Activated CD4-positive, alpha-beta T cell treated with anti-CD3 and anti-CD28 coated beads for 36 hours (primary cell): ENCODE data around the gene GGNBP2. TPM values are rescaled to one million over a fixed set of nuclear protein-coding genes. Genes with fewer than 3 reads are reported as not detected.
"Not testable (repeated sequence)": the region's sequence is repeated elsewhere in the genome, so short reads cannot be mapped to it uniquely, and the experiment has no call there.

ENCODE experiments used
- ATAC-seq: fragments of 200-7000 bp; cut with Tn5 transposase; one replicate; pipeline ENCODE4 v1.10.0; 2021; ENCODE audit warnings: mild to moderate bottlenecking, moderate library complexity
- CTCF ChIA-PET: fragments of 350-600 bp; sonication (Branson Sonifier 250); formaldehyde crosslinking; loops from one replicate; lab custom pipeline; 2021; ENCODE audit warnings: antibody characterized with exemption; lab: Charles Lee
- POLR2A ChIA-PET: fragments of 350-600 bp; sonication (Branson Sonifier 250); formaldehyde crosslinking; loops from one replicate; lab custom pipeline; 2021; ENCODE audit warnings: antibody characterized with exemption, inconsistent platforms; lab: Charles Lee
- DNase-seq: peaks from one replicate; pipeline ENCODE4 v3.0.0-alpha.2; 2020
- H3K27ac Mint-ChIP-seq: one replicate; pipeline ENCODE4 v1.8.0; 2021; ENCODE audit warnings: mixed read lengths
- H3K27me3 Mint-ChIP-seq: one replicate; pipeline ENCODE4 v1.8.0; 2021; ENCODE audit warnings: mixed read lengths
- H3K36me3 Mint-ChIP-seq: one replicate; pipeline ENCODE4 v1.8.0; 2021; ENCODE audit warnings: low read depth, mixed read lengths
- H3K4me1 Mint-ChIP-seq: one replicate; pipeline ENCODE4 v1.8.0; 2021; ENCODE audit warnings: mixed read lengths
- H3K4me3 Mint-ChIP-seq: one replicate; pipeline ENCODE4 v1.8.0; 2021; ENCODE audit warnings: mild to moderate bottlenecking, moderate library complexity, mixed read lengths
- H3K9me3 Mint-ChIP-seq: one replicate; pipeline ENCODE4 v1.8.0; 2021; ENCODE audit warnings: low read depth, mixed read lengths
- intact Hi-C, 2 experiments: fragments of 100-400 bp; cut with DNase I in 1 of 2; cut with micrococcal nuclease in 1 of 2; formaldehyde crosslinking; loops; one replicate each; pipeline versions ENCODE4 v1.14.2 to v1.15.1; 2022 to 2024; cut with DNase I, micrococcal nuclease
- total RNA-seq, 2 experiments: library from RNA; stranded (reverse); gene quantifications; one replicate each; pipeline ENCODE4 v1.2.3, GENCODE V29; 2021

Gene GGNBP2
- total RNA-seq, 2 experiments from 2014 or later: 75.2 to 81.4 TPM

- POLR2A ChIA-PET: interaction anchor here (0.6 to 1.9 kb wide), 8 partner anchors 9 to 192 kb away, joined by 3 to 11 read pairs (median 4); partner anchors contain the start of genes MYO19 and PIGW
- CTCF ChIA-PET: interaction anchor here (0.6 to 3.9 kb wide), 15 partner anchors 9 to 793 kb away, joined by 3 to 41 read pairs (median 5); partner anchors contain the start of genes DHRS11, GGNBP2, MYO19 and PIGW
- intact Hi-C loops: loop anchor here in 1 of 2 experiments (1.0 to 5.0 kb wide), 9 partner anchors 10 to 1006 kb away; partner anchors contain the start of genes AATF, DHRS11, SYNRG and ZNHIT3
- H3K27me3 Mint-ChIP-seq: no peaks in the 10 kb centered on the region
- H3K27ac Mint-ChIP-seq: peak within 1 kb of the TSS; percentile 92
- H3K4me1 Mint-ChIP-seq: peaks cover 33% of the 10 kb centered on the region
- peak; percentile 86 for ATAC-seq
- no peaks in the 10 kb centered on the region for H3K9me3 Mint-ChIP-seq
- peak within 1 kb of the TSS; percentile 89 for H3K4me3 Mint-ChIP-seq
- peaks cover 19% of the 10 kb centered on the region for H3K36me3 Mint-ChIP-seq
- DNase-seq: peak; percentile 93
Observed at GRCh38 chr17:36601303-36602029, 56.7 kb downstream of the GGNBP2 start, which contains the start of gene MRM1. MRM1 (plus strand) TSS chr17:36601583; CDS start chr17:36601811, 228 bp downstream.

- H3K9me3 Mint-ChIP-seq: no peaks in the 10 kb centered on the region
- H3K27me3 Mint-ChIP-seq: no peaks in the 10 kb centered on the region
- intact Hi-C loops: loop anchor here in 1 of 2 experiments (5.0 kb wide), 1 partner anchor 1005 kb away; the partner anchor contains the start of gene SYNRG
- peak; percentile 26 for DNase-seq
- peaks cover 19% of the 10 kb centered on the region for H3K36me3 Mint-ChIP-seq
- peak; percentile 2 for ATAC-seq
- H3K4me3 Mint-ChIP-seq: peak overlapping the region; percentile 89
- ChIA-PET POLR2A (interaction anchor here (0.6 to 1.9 kb wide), 9 partner anchors 9 to 192 kb away, joined by 3 to 11 read pairs (median 3); partner anchors contain the start of genes MYO19 and PIGW), CTCF (interaction anchor here (0.6 to 3.9 kb wide), 27 partner anchors 9 to 1513 kb away, joined by 3 to 41 read pairs (median 4); partner anchors contain the start of genes DHRS11, GGNBP2, MYO19 and PIGW)
- H3K4me1 Mint-ChIP-seq: peaks cover 33% of the 10 kb centered on the region
- peak overlapping the region; percentile 92 for H3K27ac Mint-ChIP-seq
Observed at GRCh38 chr17:36602030-36602748, 57.5 kb downstream of the GGNBP2 start.

GRCh38 chr17:36602924-36603384 lies 58.2 kb downstream of the GGNBP2 start:
- ChIA-PET POLR2A (interaction anchor here (0.9 to 1.0 kb wide), 2 partner anchors 59 to 68 kb away, joined by 3 read pairs; partner anchors contain the start of genes MYO19 and PIGW), CTCF (interaction anchor here (0.6 to 3.9 kb wide), 25 partner anchors 8 to 771 kb away, joined by 3 to 41 read pairs (median 5); partner anchors contain the start of genes DHRS11, GGNBP2, MYO19 and PIGW)
- intact Hi-C loops: loop anchor here in 1 of 2 experiments (1.0 to 5.0 kb wide), 4 partner anchors 103 to 1004 kb away; partner anchors contain the start of gene SYNRG
- peaks cover 38% of the 10 kb centered on the region for H3K4me1 Mint-ChIP-seq
- no peaks in the 10 kb centered on the region for H3K27me3 Mint-ChIP-seq
- H3K9me3 Mint-ChIP-seq: no peaks in the 10 kb centered on the region
- peaks cover 23% of the 10 kb centered on the region for H3K36me3 Mint-ChIP-seq
- H3K4me3 Mint-ChIP-seq: peak overlapping the region; percentile 89
- ATAC-seq (peak; percentile 41), DNase-seq (peak; percentile 84)
- H3K27ac Mint-ChIP-seq: peak overlapping the region; percentile 71

GRCh38 chr17:36605028-36605427 lies 60.3 kb downstream of the GGNBP2 start:
- POLR2A ChIA-PET, H3K9me3 Mint-ChIP-seq, DNase-seq, H3K27ac Mint-ChIP-seq, intact Hi-C loops, ATAC-seq, H3K27me3 Mint-ChIP-seq: not testable (repeated sequence)
- CTCF ChIA-PET: interaction anchor here (1.2 to 3.2 kb wide), 2 partner anchors 12 to 52 kb away, joined by 3 to 16 read pairs; no protein-coding TSS in a partner anchor
- peaks cover 42% of the 10 kb centered on the region for H3K4me1 Mint-ChIP-seq
- peaks cover 31% of the 10 kb centered on the region for H3K36me3 Mint-ChIP-seq
- peak overlapping the region; percentile 11 for H3K4me3 Mint-ChIP-seq

- ATAC-seq (no peak), DNase-seq (no peak)
- intact Hi-C loops: no loop called here
- CTCF ChIA-PET: no interaction called here
- Mint-ChIP-seq H3K27me3 (no peaks in the 10 kb centered on the region), H3K9me3 (no peaks in the 10 kb centered on the region), H3K36me3 (peaks cover 31% of the 10 kb centered on the region), H3K4me3 (no peak overlapping the region), H3K27ac (no peak overlapping the region), H3K4me1 (peaks cover 32% of the 10 kb centered on the region)
- POLR2A ChIA-PET: no interaction called here
Observed at GRCh38 chr17:36608280-36608679, 63.6 kb downstream of the GGNBP2 start.

DNA sequence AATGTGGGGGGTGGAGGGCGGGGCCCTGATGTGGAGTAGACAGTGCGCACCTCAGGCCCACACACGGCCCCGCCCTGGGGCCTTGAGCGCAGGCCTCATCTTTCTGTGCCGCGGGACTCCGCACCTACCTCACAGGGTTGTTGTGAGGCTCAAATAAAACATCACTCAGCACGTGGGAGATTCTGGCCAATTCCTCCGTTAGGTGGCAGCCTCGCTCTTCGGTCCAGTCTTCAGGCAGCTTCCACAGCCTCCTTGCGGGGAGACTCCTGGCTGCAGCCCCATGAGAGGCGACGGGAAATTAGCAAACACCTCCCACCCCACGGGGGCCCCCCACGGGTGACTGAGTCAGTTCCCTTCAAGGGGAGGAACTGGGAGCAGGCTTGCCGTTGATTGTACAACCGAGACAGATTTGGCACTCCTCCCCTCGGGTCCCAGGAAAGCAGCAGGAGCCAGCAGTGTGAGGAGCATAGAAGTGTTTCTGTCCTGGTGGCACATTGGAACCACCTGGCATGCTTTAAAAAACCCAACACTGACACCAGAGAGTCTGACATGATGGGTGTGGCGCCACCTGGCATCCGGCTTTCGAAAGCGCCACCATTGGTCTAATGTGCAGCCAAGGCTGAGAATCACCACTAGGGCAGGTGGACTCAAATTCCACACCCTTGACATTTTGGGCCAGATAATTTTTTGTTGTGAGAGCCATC lies 64.2 kb downstream of the GGNBP2 start:
- no peaks in the 10 kb centered on the region for H3K9me3 Mint-ChIP-seq
- peaks cover 31% of the 10 kb centered on the region for H3K36me3 Mint-ChIP-seq
- ATAC-seq (peak; percentile 39), DNase-seq (peak; percentile 39)
- POLR2A ChIA-PET: no interaction called here
- no peaks in the 10 kb centered on the region for H3K27me3 Mint-ChIP-seq
- no peak overlapping the region for H3K4me3 Mint-ChIP-seq
- intact Hi-C loops: no loop called here
- H3K4me1 Mint-ChIP-seq: peaks cover 28% of the 10 kb centered on the region
- CTCF ChIA-PET: no interaction called here
- no peak overlapping the region for H3K27ac Mint-ChIP-seq

DNA sequence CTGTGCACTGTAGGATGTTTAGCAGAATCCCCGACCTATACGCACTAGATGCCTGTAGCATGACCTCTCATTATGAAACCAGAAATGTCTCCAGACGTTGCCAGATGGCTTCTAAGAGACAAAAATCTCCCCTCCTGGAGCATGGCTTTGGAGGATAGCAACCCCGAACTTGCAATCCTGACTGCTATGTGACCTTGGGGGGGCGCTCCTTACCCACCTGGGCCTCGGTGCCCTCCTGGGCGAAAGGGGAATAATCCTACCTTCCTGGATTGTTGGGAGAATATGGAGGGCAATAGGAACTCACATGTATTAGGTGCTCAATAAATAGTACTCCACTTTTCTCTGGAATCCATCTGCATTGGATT lies 64.8 kb downstream of the GGNBP2 start:
- POLR2A ChIA-PET: no interaction called here
- Mint-ChIP-seq H3K27me3 (no peaks in the 10 kb centered on the region), H3K27ac (no peak overlapping the region), H3K36me3 (peaks cover 25% of the 10 kb centered on the region), H3K9me3 (no peaks in the 10 kb centered on the region), H3K4me1 (peaks cover 23% of the 10 kb centered on the region), H3K4me3 (no peak overlapping the region)
- CTCF ChIA-PET: no interaction called here
- ATAC-seq (no peak), DNase-seq (no peak)
- intact Hi-C loops: no loop called here

DNA sequence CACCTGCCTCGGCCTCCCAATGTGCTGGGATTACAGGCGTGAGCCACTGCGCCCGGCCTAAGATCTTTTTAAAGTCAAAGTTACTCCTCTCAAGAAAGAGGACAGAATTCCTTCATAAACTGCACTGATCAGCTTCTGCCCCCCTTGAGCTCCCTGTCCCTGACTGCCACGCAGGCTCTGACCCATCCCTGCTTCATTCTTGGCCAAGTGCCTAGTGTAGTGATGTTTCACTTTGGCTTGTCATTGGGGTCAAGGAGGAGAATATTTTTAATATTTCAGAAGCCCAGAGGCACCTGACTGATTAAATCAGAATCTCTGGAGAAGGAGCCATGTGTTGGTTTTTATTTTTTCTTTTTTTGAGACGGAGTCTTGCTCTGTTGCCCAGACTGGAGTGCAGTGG lies 65.8 kb downstream of the GGNBP2 start:
- H3K4me3 Mint-ChIP-seq: no peak overlapping the region
- H3K36me3 Mint-ChIP-seq: peaks cover 18% of the 10 kb centered on the region
- DNase-seq: no peak
- no peak for ATAC-seq
- H3K9me3 Mint-ChIP-seq: no peaks in the 10 kb centered on the region
- no peak overlapping the region for H3K27ac Mint-ChIP-seq
- intact Hi-C loops: no loop called here
- H3K4me1 Mint-ChIP-seq: peaks cover 16% of the 10 kb centered on the region
- ChIA-PET POLR2A (no interaction called here), CTCF (interaction anchor here (2.6 kb wide), 1 partner anchor 8 kb away, joined by 11 read pairs; the partner anchor contains the start of gene MRM1)
- no peaks in the 10 kb centered on the region for H3K27me3 Mint-ChIP-seq

DNA sequence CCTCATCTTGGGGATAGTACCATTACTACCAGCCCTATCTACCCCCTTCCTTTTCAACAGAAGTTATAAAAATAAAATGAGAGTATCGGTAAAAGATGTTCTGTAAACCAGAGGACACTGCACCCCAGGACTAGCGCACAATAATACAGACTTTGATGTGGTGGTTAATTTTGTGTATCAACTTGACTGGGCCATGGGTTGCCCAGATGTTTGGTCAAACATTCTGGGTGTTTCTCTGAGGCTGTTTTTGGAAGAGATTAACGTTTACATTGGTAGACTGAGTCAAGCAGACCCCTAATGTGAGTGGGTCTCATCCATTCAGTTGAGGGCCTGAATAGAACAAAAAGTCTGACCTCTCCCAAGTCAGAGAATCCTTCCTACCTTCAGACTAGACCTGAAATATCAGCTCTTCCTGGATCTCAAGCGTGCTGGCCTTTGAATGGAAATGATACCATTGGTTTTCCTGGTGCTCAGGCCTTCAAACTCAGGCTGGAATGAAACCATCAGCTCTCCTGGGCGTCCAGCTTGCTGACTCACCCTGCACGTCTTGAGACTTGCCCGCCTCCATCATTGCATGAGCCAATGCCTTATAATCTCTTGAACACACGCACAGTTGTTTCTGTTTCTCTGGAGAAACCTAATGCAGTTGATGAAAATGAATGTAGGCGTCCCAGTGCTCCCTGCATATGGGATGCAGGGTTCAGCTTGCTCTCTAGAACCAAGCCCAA lies 66.8 kb downstream of the GGNBP2 start:
- ATAC-seq (no peak), DNase-seq (no peak)
- Mint-ChIP-seq H3K27me3 (no peaks in the 10 kb centered on the region), H3K27ac (no peak overlapping the region), H3K36me3 (peaks cover 12% of the 10 kb centered on the region), H3K9me3 (no peaks in the 10 kb centered on the region), H3K4me3 (no peak overlapping the region), H3K4me1 (peaks cover 9% of the 10 kb centered on the region)
- intact Hi-C loops: no loop called here
- ChIA-PET POLR2A (no interaction called here), CTCF (interaction anchor here (0.7 to 2.6 kb wide), 4 partner anchors 9 to 239 kb away, joined by 3 to 11 read pairs (median 4); partner anchors contain the start of gene MRM1)

DNA sequence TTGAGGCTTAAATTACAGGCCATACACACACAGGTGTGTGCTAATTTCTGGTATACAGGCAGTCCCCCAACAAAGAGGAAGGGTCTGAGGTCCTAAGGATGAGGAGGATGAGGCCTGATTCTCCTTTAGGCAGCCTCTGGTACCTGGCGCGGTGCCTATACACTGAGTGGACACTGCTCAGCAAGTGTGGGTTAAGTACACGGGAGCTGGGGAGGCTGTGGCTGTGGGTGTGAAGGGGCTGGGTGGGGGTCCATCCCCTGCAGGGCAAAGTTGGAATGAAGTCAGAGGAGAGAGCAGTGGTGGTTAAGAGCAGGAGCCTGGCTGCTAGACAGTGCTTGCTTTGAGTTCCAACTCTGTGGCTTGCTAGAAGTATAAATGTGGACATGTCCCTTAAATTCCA lies 67.6 kb downstream of the GGNBP2 start:
- no peak for DNase-seq
- ChIA-PET POLR2A (no interaction called here), CTCF (interaction anchor here (0.7 to 2.6 kb wide), 2 partner anchors 10 to 238 kb away, joined by 3 to 11 read pairs; partner anchors contain the start of gene MRM1)
- Mint-ChIP-seq H3K4me1 (peaks cover 9% of the 10 kb centered on the region), H3K27me3 (no peaks in the 10 kb centered on the region), H3K27ac (no peak overlapping the region), H3K4me3 (no peak overlapping the region), H3K36me3 (peaks cover 12% of the 10 kb centered on the region), H3K9me3 (no peaks in the 10 kb centered on the region)
- no peak for ATAC-seq
- intact Hi-C loops: no loop called here
